Measurements from ENCODE around the gene RPS6KA2. TPM values are rescaled to one million over a fixed set of nuclear protein-coding genes. Genes with fewer than 3 reads are reported as not detected.

Gene RPS6KA2
- total RNA-seq, 1 donor from 2014 or later = 17.1 TPM

DNA sequence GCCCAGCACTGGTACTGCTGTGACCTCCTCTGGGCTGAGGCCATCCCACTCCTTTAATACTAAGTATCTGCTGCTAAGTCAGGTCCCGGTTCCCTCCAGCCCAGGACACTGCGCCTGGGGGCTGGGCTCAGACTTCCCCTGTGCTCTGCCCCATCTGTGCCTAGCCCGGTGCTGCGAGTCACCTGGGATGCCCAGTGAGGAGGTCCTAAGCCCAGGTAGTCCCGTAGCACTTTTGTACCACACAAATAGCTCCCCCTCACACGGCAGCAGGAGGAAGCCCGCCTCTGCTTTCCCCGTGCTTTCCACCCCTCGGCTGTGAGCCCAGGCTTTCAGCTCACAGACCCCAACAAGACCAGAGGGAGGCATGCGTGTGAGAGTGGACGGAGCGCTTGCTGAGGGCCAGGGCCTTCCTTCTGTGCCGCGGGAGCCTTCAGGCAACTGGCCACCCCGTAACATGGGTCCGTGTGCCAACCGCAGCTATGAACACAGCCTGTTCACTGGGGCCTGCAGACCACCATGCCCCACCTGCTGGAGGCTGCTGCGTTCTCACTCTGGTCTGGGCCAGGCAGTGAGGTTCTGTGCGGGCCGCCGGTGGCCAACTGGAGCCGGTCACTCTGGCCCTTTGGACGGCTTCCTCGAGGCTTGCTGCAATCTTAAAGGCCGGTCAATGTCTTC lies 164.5 kb downstream of the RPS6KA2 start:
- no peak for ATAC-seq

DNA sequence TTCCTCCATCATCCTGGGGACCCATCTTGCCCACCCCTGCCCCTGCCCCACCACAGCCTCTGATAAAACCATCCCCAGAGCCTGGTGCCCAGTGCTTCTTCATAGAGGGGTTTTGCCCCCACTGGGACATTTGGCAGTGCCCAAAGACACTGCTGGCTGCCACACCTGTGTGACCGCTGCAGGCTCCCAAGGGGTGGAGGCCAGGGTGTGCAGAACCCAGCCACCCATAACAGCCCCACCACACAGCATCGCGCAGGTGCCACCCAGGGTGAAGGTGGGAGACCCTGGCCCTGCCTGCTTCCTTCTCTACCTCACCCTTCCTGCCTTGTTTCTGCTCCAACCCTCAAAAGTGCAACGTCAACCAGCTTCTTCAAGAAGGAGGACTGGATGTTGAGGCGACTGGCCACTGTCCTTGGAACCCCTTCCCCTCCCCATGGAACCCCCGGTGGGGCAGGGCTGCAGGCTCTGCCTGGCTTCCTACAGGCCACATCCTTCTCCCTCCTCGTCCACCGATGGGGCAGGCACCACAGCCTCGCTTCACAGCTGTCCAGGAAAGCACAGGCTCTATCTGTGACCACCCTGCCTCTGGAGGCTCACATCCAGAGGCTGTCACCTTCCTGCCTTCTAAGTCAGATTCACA lies 165.1 kb downstream of the RPS6KA2 start:
- ATAC-seq = no peak

DNA sequence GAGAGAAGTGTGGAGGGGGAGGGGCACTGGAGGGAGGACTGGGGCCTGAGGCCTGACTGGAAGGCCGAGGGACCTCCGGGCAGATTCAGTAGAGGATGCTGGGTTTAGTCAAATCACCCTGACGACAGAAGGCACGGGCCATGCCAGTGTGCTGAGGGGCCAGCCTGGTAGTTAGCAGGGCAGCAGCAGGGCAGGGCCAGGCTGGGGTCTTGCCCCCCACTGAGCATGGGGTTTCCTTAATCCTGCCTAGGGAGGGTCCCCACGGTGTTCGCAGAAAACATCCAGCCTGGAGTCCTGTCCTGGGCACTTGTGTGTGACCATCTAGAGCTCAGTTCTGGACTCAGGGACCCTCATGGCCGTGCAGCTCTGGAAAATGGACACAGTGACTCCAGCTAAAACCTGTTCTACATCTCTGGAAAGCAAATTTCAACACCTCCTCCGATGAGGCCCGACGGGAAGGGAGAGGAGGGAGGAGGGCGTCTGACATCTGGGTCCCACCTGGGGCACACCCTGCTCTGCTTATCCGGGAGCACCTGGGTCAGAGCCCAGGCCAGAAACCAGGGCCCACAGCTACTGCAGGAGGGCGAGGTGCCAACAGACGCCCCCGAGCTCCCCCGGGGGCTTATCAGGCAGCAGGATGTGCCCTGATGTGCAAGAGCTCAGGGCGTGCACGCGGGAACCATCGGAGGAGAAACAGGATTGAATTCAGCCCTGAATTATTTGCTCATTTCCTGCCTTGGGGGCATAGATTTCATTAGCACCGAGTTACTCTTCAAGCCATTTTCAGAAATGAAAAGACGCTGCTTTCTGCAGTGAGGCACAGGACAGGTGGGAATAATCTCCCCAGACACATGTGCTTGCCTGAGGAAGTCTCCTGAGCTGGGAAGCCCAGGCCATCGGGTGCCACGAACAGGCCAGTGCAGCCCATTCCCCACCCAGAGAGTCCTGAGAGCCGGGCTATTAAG lies 166.3 kb downstream of the RPS6KA2 start:
- ATAC-seq = peak; percentile 16

DNA sequence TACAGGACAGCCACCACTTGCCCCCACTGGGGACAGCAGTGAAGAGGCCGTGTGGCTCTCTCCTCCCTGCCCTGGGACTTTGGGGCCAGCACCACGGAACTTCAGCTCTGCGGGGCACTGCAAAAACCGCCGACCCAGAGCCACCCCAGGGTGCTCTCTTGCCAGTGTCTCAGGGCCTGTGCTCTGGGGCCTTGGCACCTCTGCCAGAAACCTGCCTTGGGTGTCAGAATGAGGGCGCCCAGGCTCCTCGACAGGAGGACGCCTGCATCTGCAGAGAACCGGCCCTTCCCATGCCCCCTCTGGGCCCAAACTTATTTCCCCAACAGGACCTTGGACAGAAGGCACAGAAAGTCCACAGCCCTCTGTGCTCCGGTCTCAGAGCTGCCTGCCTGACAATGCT lies 167.1 kb downstream of the RPS6KA2 start:
- no peak for ATAC-seq

DNA sequence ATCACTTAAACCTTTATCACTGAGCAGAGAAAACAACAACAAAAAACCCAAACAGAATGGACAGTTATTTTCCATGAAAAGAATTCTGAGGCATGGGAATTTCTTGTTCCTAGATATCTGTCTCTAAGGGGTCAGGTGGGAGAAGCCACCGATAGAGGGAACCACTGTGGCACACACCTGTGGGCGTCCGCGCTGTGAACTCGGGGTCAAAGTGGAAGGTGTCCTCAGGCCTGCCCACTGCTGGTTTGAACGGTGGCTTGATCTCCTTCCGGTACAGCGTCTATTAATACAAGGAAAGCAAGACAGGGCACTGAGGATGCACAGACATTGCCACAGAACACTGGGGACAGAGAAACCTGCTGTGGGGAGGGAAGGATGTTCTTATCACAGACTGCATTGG lies 167.8 kb downstream of the RPS6KA2 start:
- ATAC-seq = no peak

DNA sequence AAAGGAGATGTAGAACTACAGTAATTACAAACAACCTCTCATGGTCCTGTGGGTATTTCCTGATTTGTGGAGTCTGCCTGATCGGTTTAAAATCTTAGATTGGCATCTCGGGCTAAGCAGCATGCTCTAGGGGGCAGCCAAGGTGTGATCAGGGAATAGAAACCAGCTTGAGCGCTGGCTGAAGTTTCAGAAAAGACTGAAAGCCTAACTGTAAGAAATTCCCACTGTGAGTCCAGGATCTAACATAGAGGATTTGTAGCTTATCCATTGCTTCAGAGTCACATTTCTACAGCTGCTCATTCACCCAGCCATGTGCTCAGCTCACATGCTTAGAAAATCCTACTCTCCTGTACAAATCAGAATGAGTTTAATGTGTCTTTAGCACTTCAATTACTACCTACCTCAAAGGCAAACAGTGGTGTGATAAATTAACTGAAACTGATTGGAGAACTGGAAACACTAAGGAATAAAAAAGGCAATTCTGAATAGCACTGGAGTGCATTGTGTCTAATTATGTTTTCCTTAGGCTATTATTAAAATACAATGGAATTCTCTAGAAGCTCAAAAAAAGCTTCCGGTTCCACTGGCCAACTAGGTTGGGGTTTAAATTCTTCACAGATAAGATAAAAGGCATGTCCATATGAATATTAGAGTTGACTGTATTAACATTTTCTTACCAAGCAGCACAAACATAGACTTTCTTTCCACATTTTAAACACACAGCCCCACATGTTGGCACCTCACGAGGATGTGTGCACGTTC lies 170.5 kb downstream of the RPS6KA2 start:
- ATAC-seq = no peak

DNA sequence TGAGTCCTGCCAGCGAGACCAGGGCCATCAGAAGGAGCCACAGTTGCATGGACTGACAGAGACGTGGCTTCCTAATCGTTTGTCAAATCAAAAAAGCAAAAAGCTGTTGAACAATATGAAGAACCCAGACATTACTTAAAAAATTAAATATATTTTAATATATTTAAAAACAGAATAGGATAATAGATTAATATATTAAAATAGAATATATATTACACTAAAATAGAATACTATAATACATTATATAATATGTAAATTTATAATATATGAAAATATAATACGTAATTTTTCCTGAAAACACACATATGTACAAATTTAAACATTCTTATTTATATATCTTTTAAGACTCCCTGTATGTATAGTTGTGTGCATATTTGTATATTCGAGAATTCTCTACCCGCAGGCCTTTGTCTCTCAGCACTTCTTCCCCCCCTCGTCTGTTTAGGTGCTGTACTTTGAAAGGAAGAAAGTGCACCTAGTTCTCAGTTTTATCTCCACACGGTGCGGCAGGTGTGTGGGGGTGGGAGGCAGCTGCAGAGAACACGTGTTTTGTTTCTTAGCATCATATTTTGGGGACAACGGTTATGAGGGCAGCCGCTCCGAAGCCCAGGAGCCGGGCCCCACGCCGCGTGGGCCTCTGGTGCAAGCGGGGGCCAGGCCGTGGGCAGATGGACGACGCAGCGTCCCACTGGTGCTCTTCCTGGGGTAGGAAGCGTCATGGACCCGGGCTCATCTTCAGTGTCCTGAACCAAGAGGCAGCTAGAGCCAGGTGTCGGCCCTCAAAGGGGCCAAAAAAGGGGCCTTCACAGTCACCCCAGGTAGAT lies 172.1 kb downstream of the RPS6KA2 start:
- no peak for ATAC-seq

DNA sequence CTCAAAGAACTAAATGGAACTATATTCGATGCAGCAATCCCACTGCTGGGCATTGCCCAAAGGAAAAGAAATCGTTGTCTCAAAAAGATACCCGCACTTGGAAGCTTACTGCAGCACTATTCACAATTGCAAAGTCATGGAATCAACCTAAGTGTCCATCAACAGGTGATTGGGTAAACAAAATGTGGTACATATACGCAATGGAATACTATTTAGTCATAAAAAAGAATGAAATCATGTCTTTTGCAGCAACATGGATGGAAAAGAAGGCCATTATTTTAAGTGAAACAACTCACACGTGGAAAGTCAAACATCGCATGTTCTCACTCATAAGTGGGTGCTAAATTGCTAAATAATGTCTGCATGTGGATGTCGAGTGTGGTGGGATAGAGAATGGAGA lies 173.4 kb downstream of the RPS6KA2 start:
- no peak for ATAC-seq

DNA sequence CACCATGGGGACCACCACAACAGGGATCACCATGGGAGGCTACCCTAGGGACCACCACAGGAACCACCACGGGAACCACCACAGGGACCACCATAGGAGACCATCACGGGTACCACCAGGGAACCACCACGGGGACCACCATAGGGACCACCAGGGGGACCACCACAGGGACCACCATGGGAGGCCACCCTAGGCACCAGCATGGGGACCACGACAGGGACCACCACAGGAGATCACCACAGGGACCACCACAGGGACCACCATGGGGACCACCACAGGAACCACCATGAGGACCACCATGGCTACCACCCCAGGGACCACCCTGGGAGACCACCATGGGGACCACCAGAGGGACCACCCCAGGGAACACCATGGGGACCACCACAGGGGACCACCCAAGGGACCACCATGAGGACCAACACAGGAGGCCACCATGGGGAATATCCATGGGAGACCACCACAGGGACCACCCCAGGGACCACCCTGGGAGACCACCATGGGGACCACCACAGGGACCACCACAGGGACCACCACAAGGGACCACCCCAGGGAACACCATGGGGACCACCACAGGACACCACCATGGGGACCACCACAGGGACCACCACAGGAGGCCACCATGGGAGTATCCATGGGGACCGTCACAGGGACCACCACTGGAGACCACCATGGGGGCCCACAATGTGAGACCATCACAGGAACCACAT lies 176.7 kb downstream of the RPS6KA2 start:
- ATAC-seq = no peak

DNA sequence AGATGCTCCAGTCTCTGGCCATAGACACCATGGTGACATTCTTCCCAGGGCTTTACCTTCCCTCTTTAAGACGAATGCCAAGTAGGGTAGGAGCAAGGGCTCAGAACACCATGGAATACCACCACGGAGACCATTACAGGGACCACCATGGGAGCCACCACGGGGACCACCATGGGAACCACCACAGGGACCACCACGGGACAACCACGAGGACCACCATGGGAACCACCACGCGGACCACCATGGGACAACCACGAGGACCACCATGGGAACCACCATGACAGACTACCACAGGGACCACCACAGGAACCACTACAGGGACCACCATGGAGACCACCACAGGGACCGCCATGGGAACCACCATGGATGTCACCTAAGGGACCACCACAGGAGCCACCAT lies 177.4 kb downstream of the RPS6KA2 start:
- ATAC-seq = no peak

DNA sequence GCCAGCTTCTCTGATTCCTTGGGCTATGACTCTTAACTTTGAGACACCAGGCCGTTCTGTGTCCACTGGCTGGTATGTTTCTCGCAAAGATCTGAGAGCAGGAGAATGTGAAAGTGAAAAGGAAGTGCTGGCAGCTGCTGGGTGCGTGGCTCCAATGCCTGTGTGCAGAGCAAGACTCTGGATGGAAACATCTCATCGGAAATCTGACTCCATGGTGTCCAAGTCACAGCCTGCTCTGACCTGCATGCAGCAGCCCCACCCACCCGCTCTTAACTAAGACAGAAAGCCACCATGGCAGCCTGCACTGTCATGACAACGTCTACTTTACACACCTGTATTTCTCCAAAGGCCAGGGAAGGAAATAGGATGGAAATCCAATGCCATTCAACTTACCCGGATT lies 178.0 kb downstream of the RPS6KA2 start:
- ATAC-seq = no peak

DNA sequence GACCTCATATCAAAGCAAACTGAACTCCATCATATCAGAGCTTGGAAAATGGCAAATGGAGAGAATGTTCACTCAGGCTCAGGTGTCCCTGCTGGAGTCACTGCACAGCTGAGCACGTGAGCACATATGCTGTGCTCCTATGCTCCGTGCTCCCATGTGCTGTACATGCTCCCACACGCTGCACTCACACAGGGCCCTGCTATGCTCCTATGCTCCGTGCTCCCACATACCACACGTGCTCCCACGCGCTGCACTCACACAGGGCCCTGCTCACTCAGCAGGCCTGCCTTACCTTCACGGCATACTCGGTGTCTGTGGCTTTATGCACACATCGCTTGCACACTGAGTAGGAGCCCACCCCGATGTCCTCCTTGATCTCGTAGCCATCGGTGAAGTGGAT lies 178.6 kb downstream of the RPS6KA2 start:
- no peak for ATAC-seq

DNA sequence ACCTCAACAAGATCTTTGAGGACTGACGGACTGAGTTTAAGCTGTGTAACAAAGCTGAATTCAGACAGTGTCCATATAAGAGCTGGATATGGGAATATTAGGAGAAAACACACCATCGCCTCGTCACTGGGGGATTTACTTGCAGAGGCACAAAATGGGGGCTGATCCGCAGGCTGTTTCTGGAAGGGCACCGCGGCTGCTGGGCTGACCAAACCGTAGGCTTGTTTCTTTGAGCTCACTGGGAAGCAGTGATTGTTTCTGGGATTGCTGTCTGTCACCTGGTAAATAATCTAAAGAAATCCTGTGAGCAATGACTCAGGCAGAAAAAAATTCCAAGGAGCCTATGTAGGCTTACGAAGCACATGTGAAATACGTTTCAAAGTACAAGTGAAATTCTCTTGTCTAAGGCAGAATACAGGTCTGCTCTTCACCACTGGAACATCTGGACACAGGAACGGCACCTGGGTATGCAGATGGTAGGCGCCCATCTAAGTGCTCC lies 180.4 kb downstream of the RPS6KA2 start:
- ATAC-seq = no peak

DNA sequence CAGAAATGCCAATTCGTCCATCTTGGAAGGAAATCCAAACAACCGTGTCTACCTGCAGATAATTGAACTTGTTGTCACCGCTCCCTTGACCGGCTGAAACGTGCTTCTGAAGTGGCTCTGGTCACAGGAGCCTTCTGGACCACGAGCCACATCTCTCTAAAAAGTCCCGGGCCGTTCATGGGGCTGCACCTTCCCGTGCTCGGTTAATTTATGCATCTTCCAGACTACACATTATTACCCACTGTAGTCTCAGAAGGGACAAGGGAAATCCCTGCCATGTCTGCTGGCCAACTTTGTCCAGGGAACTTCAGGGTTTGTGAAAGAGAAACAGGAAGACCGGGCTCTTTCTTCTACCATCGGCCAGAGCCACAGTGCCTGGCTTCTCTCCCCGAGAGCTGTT lies 180.9 kb downstream of the RPS6KA2 start:
- ATAC-seq = no peak

DNA sequence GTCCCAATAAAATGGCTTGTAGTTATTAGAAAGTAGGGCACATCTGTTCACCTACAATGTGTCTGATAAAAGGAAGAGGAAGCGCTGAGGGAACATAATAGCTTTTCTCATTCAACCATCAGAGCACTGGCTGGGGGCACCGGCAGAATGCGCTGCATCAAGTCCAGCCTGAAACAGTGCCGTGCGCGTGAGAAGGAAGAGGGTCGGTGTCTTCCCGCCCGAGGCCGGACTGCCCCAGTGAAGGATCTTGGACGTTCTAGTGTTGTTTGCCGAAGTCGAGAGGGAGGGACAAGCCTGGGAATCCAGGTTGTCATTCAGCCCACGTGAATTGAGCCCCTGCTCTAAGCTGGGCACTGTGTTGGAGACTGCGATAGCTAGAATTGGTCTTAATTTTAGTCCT lies 182.6 kb downstream of the RPS6KA2 start:
- no peak for ATAC-seq

DNA sequence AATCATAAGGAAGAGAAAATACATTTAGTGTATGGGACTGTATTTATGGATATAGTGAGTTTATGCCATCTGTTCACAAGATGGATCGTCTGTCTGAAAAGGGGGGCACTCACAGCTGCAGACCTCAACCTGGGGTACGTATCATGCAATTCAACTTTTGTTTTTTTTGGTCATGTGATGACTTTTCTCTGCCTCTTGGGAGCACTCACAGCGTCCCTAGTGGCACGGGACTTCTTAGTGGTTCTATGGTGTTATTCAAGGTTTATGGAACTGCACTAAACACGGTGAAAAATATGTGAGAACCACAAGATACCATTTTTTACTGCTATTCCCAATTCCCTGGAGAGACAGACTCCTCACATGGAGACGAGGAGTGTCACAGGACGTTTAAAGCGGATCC lies 183.9 kb downstream of the RPS6KA2 start:
- no peak for ATAC-seq

DNA sequence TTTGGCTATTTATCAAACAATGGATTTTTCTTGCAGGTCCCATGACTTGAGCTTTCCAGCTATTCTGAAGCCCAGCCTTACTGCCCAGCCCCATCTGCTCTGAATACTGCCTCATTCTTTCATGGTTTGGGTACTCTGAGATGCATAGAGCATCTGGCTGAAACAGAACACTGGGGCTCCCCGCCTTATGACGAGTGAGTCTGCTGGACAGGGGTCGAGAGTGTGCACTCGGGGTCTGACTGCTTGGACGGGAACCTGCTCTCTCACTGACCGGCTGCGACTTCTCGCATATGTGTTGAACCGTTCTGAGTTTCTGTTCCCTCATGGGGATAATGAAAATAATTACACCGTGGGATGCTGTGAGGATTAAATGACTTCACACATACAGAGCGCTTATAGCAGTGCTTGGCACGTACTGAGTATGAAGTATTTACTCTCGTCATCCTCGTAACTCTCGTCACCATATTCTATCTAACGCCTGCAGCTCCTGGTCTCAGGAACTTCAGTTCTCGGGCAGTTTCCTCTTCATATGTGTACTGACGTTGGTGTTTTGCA lies 184.8 kb downstream of the RPS6KA2 start:
- no peak for ATAC-seq

DNA sequence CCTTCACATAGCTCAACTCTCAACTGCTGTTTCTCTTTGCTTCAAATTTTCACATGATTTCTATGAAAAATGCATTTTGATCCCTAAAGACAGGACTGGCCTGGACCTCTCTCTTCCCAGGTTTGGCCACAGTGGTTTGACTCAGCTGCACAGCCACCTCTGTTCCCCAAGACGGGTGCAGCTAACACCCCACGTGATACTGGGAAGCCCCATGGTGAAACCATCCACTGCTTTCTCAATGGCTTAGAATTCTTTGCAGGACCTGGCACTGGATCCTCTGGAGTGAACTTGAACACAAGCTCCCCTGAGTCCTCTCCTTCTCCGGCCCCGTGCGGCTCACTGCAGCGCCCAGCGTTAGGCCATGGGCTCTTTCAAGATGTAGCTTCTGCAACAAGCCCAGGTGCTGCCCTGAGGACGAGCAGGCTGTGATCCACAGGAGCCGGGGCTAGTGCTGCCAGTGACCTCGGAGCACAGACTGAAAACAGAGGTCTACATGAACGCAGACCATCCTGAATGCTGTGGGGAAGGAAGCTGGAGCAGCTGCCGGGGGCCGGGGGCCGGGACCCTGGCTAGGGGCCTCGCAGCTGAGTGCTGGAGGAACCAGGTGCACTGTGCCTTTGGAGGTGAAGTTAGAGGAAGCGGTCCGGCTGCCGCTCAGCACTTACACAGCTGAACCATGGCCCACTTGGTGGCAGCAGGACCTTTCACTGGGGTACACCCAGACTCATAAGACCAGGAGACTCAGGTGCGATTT lies 185.5 kb downstream of the RPS6KA2 start:
- ATAC-seq = no peak

DNA sequence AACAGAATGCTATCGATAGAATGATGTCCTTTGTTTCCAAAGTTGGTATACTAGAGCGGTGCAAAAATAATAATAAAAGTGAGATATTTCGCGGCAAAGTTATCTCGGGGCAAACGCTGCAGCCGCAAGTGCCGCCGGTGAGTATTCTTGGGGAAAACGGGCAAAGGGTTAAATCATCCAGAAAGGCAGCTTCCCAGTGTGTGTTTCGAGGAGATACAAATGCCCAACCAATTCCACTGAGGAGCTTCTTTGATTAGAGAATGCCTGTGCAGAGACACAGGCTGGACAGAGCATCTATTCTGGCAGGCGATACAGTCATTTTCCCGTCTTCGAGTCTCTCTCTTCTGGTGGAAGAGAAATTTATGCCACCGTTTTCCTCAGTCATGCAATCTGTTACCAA lies 186.3 kb downstream of the RPS6KA2 start:
- ATAC-seq = no peak

DNA sequence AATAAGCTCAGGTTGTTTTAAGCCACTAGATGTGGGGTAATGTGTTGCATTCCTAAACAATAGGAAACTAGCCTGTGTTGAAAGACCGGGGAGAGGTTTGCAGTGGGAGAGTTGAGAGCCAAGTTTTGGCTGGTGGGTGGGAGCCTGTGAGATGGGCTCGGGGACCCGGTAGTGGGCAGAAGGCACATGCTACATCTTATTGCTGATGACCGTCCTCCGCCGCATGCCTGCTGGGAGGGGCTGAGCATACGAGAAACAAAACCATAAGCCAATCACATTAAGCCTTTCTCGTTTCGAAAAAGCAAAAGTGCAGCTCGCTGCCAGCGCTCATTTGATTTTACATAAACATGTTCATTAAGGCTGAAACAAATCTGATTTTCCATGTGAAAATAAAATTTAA lies 186.9 kb downstream of the RPS6KA2 start:
- ATAC-seq = no peak

Measured in esophagus mucosa (tissue), 1 donor.